GM18867 (cell line): ENCODE data around the gene REC8.
A peak's percentile ranks its signal among the peaks of the same experiment; 100 is the strongest.

Experiments used
- ATAC-seq: cut with Tn5 transposase; IDR thresholded peaks from one replicate; pipeline ENCODE4 v1.9.1; 2021; ENCODE audit warnings: mild to moderate bottlenecking, moderate library complexity; ENCODE audit not compliant: unreplicated experiment

Gene REC8

GRCh38 chr14:24137529-24138395, 34.1 kb upstream of the REC8 start:
- ATAC-seq, result no peak

GRCh38 chr14:24138396-24139271, 33.2 kb upstream of the REC8 start:
- no peak for ATAC-seq

GRCh38 chr14:24139272-24139934, 32.5 kb upstream of the REC8 start:
- no peak for ATAC-seq

- peak; percentile 81 for ATAC-seq
Observed at GRCh38 chr14:24141097-24141880, 30.6 kb upstream of the REC8 start, which contains the start of gene EMC9. Gene EMC9, minus strand, starts transcription at chr14:24141591. Its CDS starts 287 bp downstream, at chr14:24141304.

GRCh38 chr14:24143511-24143910, 28.4 kb upstream of the REC8 start:
- no peak for ATAC-seq

- no peak for ATAC-seq
Observed at GRCh38 chr14:24144451-24144850, 27.4 kb upstream of the REC8 start.

- ATAC-seq, result no peak
Observed at GRCh38 chr14:24145219-24145618, 26.7 kb upstream of the REC8 start.

GRCh38 chr14:24145690-24146452, 26.0 kb upstream of the REC8 start:
- no peak for ATAC-seq

GRCh38 chr14:24146453-24146977, 25.4 kb upstream of the REC8 start, which contains the start of gene PSME2:
Gene PSME2, minus strand, starts transcription at chr14:24146610. Its CDS starts 29 bp downstream, at chr14:24146581.
- peak; percentile 56 for ATAC-seq

- peak; percentile 82 for ATAC-seq
Observed at GRCh38 chr14:24146978-24147760, 24.7 kb upstream of the REC8 start, which contains the start of gene RNF31. Gene RNF31, plus strand, starts transcription at chr14:24147498. Its CDS starts 201 bp downstream, at chr14:24147699.

GRCh38 chr14:24147761-24148428, 24.0 kb upstream of the REC8 start:
- ATAC-seq, result no peak

GRCh38 chr14:24149302-24149969, 22.4 kb upstream of the REC8 start:
- no peak for ATAC-seq

- ATAC-seq, result no peak
Observed at GRCh38 chr14:24150061-24150460, 21.8 kb upstream of the REC8 start.

- no peak for ATAC-seq
Observed at GRCh38 chr14:24150567-24150966, 21.3 kb upstream of the REC8 start.

GRCh38 chr14:24150993-24151392, 20.9 kb upstream of the REC8 start:
- no peak for ATAC-seq

- ATAC-seq, result no peak
Observed at GRCh38 chr14:24151404-24152080, 20.3 kb upstream of the REC8 start.

GRCh38 chr14:24155100-24155499, 16.8 kb upstream of the REC8 start:
- ATAC-seq, result no peak
